HFF-Myc (cell line): ENCODE results near the gene L2HGDH.

Source experiments
- DNase-seq: peaks from one replicate; pipeline ENCODE4 v3.0.0-alpha.2; 2011; ENCODE audit warnings: low read depth; ENCODE audit errors: extremely low read depth
- H3K4me3 ChIP-seq: replicated peaks from 2 replicates; pipeline ENCODE4 v1.5.1; 2011; ENCODE audit warnings: low read depth, mild to moderate bottlenecking, control low read depth, low read length
- CTCF ChIP-seq: IDR thresholded peaks from 2 replicates; pipeline ENCODE4 v1.5.1; 2012; ENCODE audit warnings: mild to moderate bottlenecking, low read depth, low read length, control low read depth; ENCODE audit errors: missing control alignments

Gene L2HGDH

GRCh38 chr14:50333014-50333509 lies 21.0 kb upstream of the L2HGDH start:
- no peak for DNase-seq
- no peak overlapping the region for H3K4me3 ChIP-seq
- no peak for TF ChIP-seq CTCF

GRCh38 chr14:50331596-50331995 lies 19.6 kb upstream of the L2HGDH start:
- TF ChIP-seq CTCF: no peak
- no peak overlapping the region for H3K4me3 ChIP-seq
- DNase-seq: no peak

- DNase-seq: peak; percentile 82
- H3K4me3 ChIP-seq: peak overlapping the region; percentile 20
- peak; percentile 93 for TF ChIP-seq CTCF
Observed at GRCh38 chr14:50321009-50321660, 9.1 kb upstream of the L2HGDH start.

GRCh38 chr14:50320283-50320682 lies 8.3 kb upstream of the L2HGDH start:
- DNase-seq: no peak
- H3K4me3 ChIP-seq: no peak overlapping the region
- no peak for TF ChIP-seq CTCF

GRCh38 chr14:50319721-50320120 lies 7.7 kb upstream of the L2HGDH start:
- DNase-seq: no peak
- H3K4me3 ChIP-seq: no peak overlapping the region
- no peak for TF ChIP-seq CTCF

GRCh38 chr14:50319293-50319692 lies 7.3 kb upstream of the L2HGDH start:
- TF ChIP-seq CTCF: no peak
- no peak overlapping the region for H3K4me3 ChIP-seq
- no peak for DNase-seq
